Activated T-cell treated with anti-CD3 and anti-CD28 coated beads, Interleukin-2, amount 50 U/mL, for 72 hours (primary cell): ENCODE results near the gene DLGAP1. TPM values are rescaled to one million over a fixed set of nuclear protein-coding genes. Genes with fewer than 3 reads are reported as not detected.
"Not testable (repeated sequence)": the region's sequence is repeated elsewhere in the genome, so short reads cannot be mapped to it uniquely, and the experiment has no call there.

Experiments
- ATAC-seq, 2 donors: fragments of 150-1000 bp; cut with Tn5 transposase; replicated peaks in 1 of 2; 2 replicates each; pipeline ENCODE4 v1.10.0; 2021; ENCODE audit warnings: moderate library complexity in 2 of 2, mild to moderate bottlenecking in 1 of 2
- DNase-seq, 2 donors: peaks; one replicate each; pipeline ENCODE4 v3.0.0; 2021 to 2022; ENCODE audit warnings: mixed read lengths in 1 of 2
- H3K27ac Mint-ChIP-seq: one replicate; pipeline ENCODE4 v1.8.0; 2022; ENCODE audit warnings: mild to moderate bottlenecking, moderate library complexity, mixed read lengths
- H3K27me3 Mint-ChIP-seq: one replicate; pipeline ENCODE4 v1.8.0; 2022; ENCODE audit warnings: low read depth, mixed read lengths
- H3K36me3 Mint-ChIP-seq, 2 donors: one replicate each; pipeline ENCODE4 v1.8.0; 2022; ENCODE audit warnings: mixed read lengths in 2 of 2, mild to moderate bottlenecking in 1 of 2; ENCODE audit not compliant: insufficient read depth in 2 of 2
- H3K4me1 Mint-ChIP-seq: one replicate; pipeline ENCODE4 v1.8.0; 2022; ENCODE audit warnings: low read depth, mixed read lengths
- H3K4me3 Mint-ChIP-seq, 2 donors: one replicate each; pipeline ENCODE4 v1.8.0; 2022; ENCODE audit warnings: mild to moderate bottlenecking in 2 of 2, mixed read lengths in 2 of 2, moderate library complexity in 2 of 2
- H3K9me3 Mint-ChIP-seq, 2 donors: one replicate each; pipeline ENCODE4 v1.8.0; 2022; ENCODE audit warnings: mixed read lengths in 2 of 2
- total RNA-seq, 2 donors: library from RNA; stranded (reverse); gene quantifications; one replicate each; pipeline ENCODE4 v1.2.3, GENCODE V29; 2022

DLGAP1 gene
- total RNA-seq, 2 donors from 2014 or later = 0.17 to 0.51 TPM

- no peak for DNase-seq
- Mint-ChIP-seq H3K27me3 (no peaks in the 10 kb centered on the region), H3K36me3 (peaks cover 1 to 4% of the 10 kb centered on the region in 2 donors), H3K4me3 (no peak overlapping the region), H3K27ac (no peak overlapping the region), H3K9me3 (peaks cover 6 to 10% of the 10 kb centered on the region in 2 donors), H3K4me1 (no peaks in the 10 kb centered on the region)
- ATAC-seq = no peak
Observed at GRCh38 chr18:4058179-4058578, 396.9 kb downstream of the DLGAP1 start.

- no peaks in the 10 kb centered on the region for H3K4me1 Mint-ChIP-seq
- no peaks in the 10 kb centered on the region for H3K36me3 Mint-ChIP-seq
- ATAC-seq (no peak), DNase-seq (no peak)
- no peak overlapping the region for H3K4me3 Mint-ChIP-seq
- no peak overlapping the region for H3K27ac Mint-ChIP-seq
- H3K9me3 Mint-ChIP-seq = no peaks in the 10 kb centered on the region
- peaks cover 11% of the 10 kb centered on the region for H3K27me3 Mint-ChIP-seq
Observed at GRCh38 chr18:4040391-4041092, 414.6 kb downstream of the DLGAP1 start.

GRCh38 chr18:4035521-4035920, 419.6 kb downstream of the DLGAP1 start:
- ATAC-seq (no peak), DNase-seq (no peak)
- Mint-ChIP-seq H3K4me1 (no peaks in the 10 kb centered on the region), H3K27me3 (peaks cover 11% of the 10 kb centered on the region), H3K9me3 (no peaks in the 10 kb centered on the region), H3K4me3 (no peak overlapping the region), H3K27ac (no peak overlapping the region), H3K36me3 (no peaks in the 10 kb centered on the region)

GRCh38 chr18:4034815-4035214, 420.3 kb downstream of the DLGAP1 start:
- H3K36me3 Mint-ChIP-seq, H3K4me3 Mint-ChIP-seq, H3K4me1 Mint-ChIP-seq, H3K9me3 Mint-ChIP-seq, DNase-seq, H3K27ac Mint-ChIP-seq, ATAC-seq: not testable (repeated sequence)
- peaks cover 11% of the 10 kb centered on the region for H3K27me3 Mint-ChIP-seq

- DNase-seq (no peak), ATAC-seq (no peak)
- H3K4me3 Mint-ChIP-seq = no peak overlapping the region
- H3K36me3 Mint-ChIP-seq = peaks cover 0 to 4% of the 10 kb centered on the region in 2 donors
- H3K27ac Mint-ChIP-seq = no peak overlapping the region
- peaks cover 0 to 3% of the 10 kb centered on the region in 2 donors for H3K9me3 Mint-ChIP-seq
- H3K27me3 Mint-ChIP-seq = no peaks in the 10 kb centered on the region
- no peaks in the 10 kb centered on the region for H3K4me1 Mint-ChIP-seq
Observed at GRCh38 chr18:4026542-4026941, 428.6 kb downstream of the DLGAP1 start.

GRCh38 chr18:4024702-4025101, 430.4 kb downstream of the DLGAP1 start:
- DNase-seq = no peak
- H3K27me3 Mint-ChIP-seq = no peaks in the 10 kb centered on the region
- peaks cover 0 to 3% of the 10 kb centered on the region in 2 donors for H3K9me3 Mint-ChIP-seq
- no peak overlapping the region for H3K27ac Mint-ChIP-seq
- H3K4me1 Mint-ChIP-seq = no peaks in the 10 kb centered on the region
- no peak overlapping the region for H3K4me3 Mint-ChIP-seq
- peaks cover 0 to 4% of the 10 kb centered on the region in 2 donors for H3K36me3 Mint-ChIP-seq
- no peak for ATAC-seq

- not testable (repeated sequence) for H3K4me3 Mint-ChIP-seq, H3K27ac Mint-ChIP-seq, DNase-seq, H3K36me3 Mint-ChIP-seq, H3K27me3 Mint-ChIP-seq, ATAC-seq, H3K9me3 Mint-ChIP-seq, H3K4me1 Mint-ChIP-seq
Observed at GRCh38 chr18:4022749-4023148, 432.4 kb downstream of the DLGAP1 start.

- H3K4me1 Mint-ChIP-seq = peaks cover 6% of the 10 kb centered on the region
- ATAC-seq = no peak
- H3K9me3 Mint-ChIP-seq = peaks cover 0 to 3% of the 10 kb centered on the region in 2 donors
- DNase-seq = no peak
- peaks cover 0 to 4% of the 10 kb centered on the region in 2 donors for H3K36me3 Mint-ChIP-seq
- H3K27me3 Mint-ChIP-seq = no peaks in the 10 kb centered on the region
- H3K4me3 Mint-ChIP-seq = no peak overlapping the region
- H3K27ac Mint-ChIP-seq = no peak overlapping the region
Observed at GRCh38 chr18:4020026-4020425, 435.1 kb downstream of the DLGAP1 start.

GRCh38 chr18:4017480-4017879, 437.6 kb downstream of the DLGAP1 start:
- H3K4me1 Mint-ChIP-seq = peaks cover 6% of the 10 kb centered on the region
- H3K27me3 Mint-ChIP-seq = no peaks in the 10 kb centered on the region
- peaks cover 0 to 3% of the 10 kb centered on the region in 2 donors for H3K9me3 Mint-ChIP-seq
- DNase-seq (no peak), ATAC-seq (peak in 1 of 2 donors; percentile 36)
- no peak overlapping the region for H3K27ac Mint-ChIP-seq
- peaks cover 0 to 4% of the 10 kb centered on the region in 2 donors for H3K36me3 Mint-ChIP-seq
- H3K4me3 Mint-ChIP-seq = no peak overlapping the region

- Mint-ChIP-seq H3K4me3 (no peak overlapping the region), H3K9me3 (no peaks in the 10 kb centered on the region), H3K27ac (no peak overlapping the region), H3K27me3 (no peaks in the 10 kb centered on the region), H3K4me1 (peaks cover 6% of the 10 kb centered on the region), H3K36me3 (no peaks in the 10 kb centered on the region)
- DNase-seq (peak; percentile 2 to 24), ATAC-seq (peak; percentile 68 to 94)
Observed at GRCh38 chr18:4016391-4017049, 438.6 kb downstream of the DLGAP1 start.

- no peak overlapping the region for H3K4me3 Mint-ChIP-seq
- H3K27me3 Mint-ChIP-seq = peaks cover 5% of the 10 kb centered on the region
- H3K27ac Mint-ChIP-seq = no peak overlapping the region
- ATAC-seq (no peak), DNase-seq (no peak)
- H3K9me3 Mint-ChIP-seq = no peaks in the 10 kb centered on the region
- no peaks in the 10 kb centered on the region for H3K36me3 Mint-ChIP-seq
- H3K4me1 Mint-ChIP-seq = no peaks in the 10 kb centered on the region
Observed at GRCh38 chr18:4007846-4008245, 447.3 kb downstream of the DLGAP1 start.

- Mint-ChIP-seq H3K4me1 (no peaks in the 10 kb centered on the region), H3K9me3 (no peaks in the 10 kb centered on the region), H3K4me3 (no peak overlapping the region), H3K27me3 (peaks cover 5% of the 10 kb centered on the region), H3K27ac (peak overlapping the region; percentile 80), H3K36me3 (no peaks in the 10 kb centered on the region)
- DNase-seq = no peak
- no peak for ATAC-seq
Observed at GRCh38 chr18:4004183-4004829, 450.8 kb downstream of the DLGAP1 start.

- Mint-ChIP-seq H3K4me1 (no peaks in the 10 kb centered on the region), H3K4me3 (no peak overlapping the region), H3K27me3 (peaks cover 5% of the 10 kb centered on the region), H3K36me3 (no peaks in the 10 kb centered on the region), H3K9me3 (no peaks in the 10 kb centered on the region), H3K27ac (no peak overlapping the region)
- DNase-seq (peak; percentile 11 to 12), ATAC-seq (no peak)
Observed at GRCh38 chr18:3998698-3999333, 456.3 kb downstream of the DLGAP1 start.
